Measurements from ENCODE around the gene SLC6A4. TPM values are rescaled to one million over a fixed set of nuclear protein-coding genes. Genes with fewer than 3 reads are reported as not detected.

SLC6A4 gene
- total RNA-seq, 2 experiments from 2014 or later: not detected

- POLR2A ChIA-PET: no interaction called here
Measured at GRCh38 chr17:30251931-30252330, 16.4 kb upstream of the SLC6A4 start.

GRCh38 chr17:30249460-30249859, 14.0 kb upstream of the SLC6A4 start:
- peaks cover 47% of the 10 kb centered on the region for H3K36me3 Mint-ChIP-seq
- no peaks in the 10 kb centered on the region for H3K27me3 Mint-ChIP-seq
- CTCF ChIA-PET: interaction anchor here (1.3 kb wide), 2 partner anchors 125 to 145 kb away, joined by 3 to 4 read pairs; no protein-coding TSS in a partner anchor
- H3K4me3 Mint-ChIP-seq: no peak overlapping the region
- H3K9me3 Mint-ChIP-seq: no peaks in the 10 kb centered on the region
- H3K4me1 Mint-ChIP-seq (ENCODE audit: low read depth): no peaks in the 10 kb centered on the region
- intact Hi-C loops (cut with micrococcal nuclease): no loop called here
- POLR2A ChIA-PET: no interaction called here
- no peak for DNase-seq
- H3K27ac Mint-ChIP-seq: no peak overlapping the region

More at GRCh38 chr17:30251931-30252330, 16.4 kb upstream of the SLC6A4 start:
- no peaks in the 10 kb centered on the region for H3K4me1 Mint-ChIP-seq (ENCODE audit: low read depth)
- no peak overlapping the region for H3K4me3 Mint-ChIP-seq
- H3K9me3 Mint-ChIP-seq: no peaks in the 10 kb centered on the region
- peaks cover 48% of the 10 kb centered on the region for H3K36me3 Mint-ChIP-seq
- H3K27ac Mint-ChIP-seq: no peak overlapping the region
- DNase-seq: no peak
- H3K27me3 Mint-ChIP-seq: no peaks in the 10 kb centered on the region
- intact Hi-C loops (cut with micrococcal nuclease): no loop called here
- CTCF ChIA-PET: no interaction called here

- no peaks in the 10 kb centered on the region for H3K27me3 Mint-ChIP-seq
- no peaks in the 10 kb centered on the region for H3K4me1 Mint-ChIP-seq (ENCODE audit: low read depth)
- ChIA-PET POLR2A (no interaction called here), CTCF (interaction anchor here (1.3 kb wide), 2 partner anchors 124 to 144 kb away, joined by 3 to 4 read pairs; no protein-coding TSS in a partner anchor)
- no peak overlapping the region for H3K4me3 Mint-ChIP-seq
- H3K9me3 Mint-ChIP-seq: no peaks in the 10 kb centered on the region
- no peak overlapping the region for H3K27ac Mint-ChIP-seq
- intact Hi-C loops (cut with micrococcal nuclease): no loop called here
- H3K36me3 Mint-ChIP-seq: peaks cover 46% of the 10 kb centered on the region
- no peak for DNase-seq
Measured at GRCh38 chr17:30248786-30249185, 13.3 kb upstream of the SLC6A4 start.

- intact Hi-C loops (cut with micrococcal nuclease): no loop called here
- ChIA-PET POLR2A (no interaction called here), CTCF (interaction anchor here (0.7 to 2.5 kb wide), 4 partner anchors 10 to 142 kb away, joined by 3 to 8 read pairs (median 4); no protein-coding TSS in a partner anchor)
- no peak overlapping the region for H3K27ac Mint-ChIP-seq
- H3K9me3 Mint-ChIP-seq: no peaks in the 10 kb centered on the region
- H3K27me3 Mint-ChIP-seq: no peaks in the 10 kb centered on the region
- H3K4me1 Mint-ChIP-seq (ENCODE audit: low read depth): no peaks in the 10 kb centered on the region
- no peak for DNase-seq
- peaks cover 37% of the 10 kb centered on the region for H3K36me3 Mint-ChIP-seq
- no peak overlapping the region for H3K4me3 Mint-ChIP-seq
Measured at GRCh38 chr17:30246460-30246859, 11.0 kb upstream of the SLC6A4 start.

GRCh38 chr17:30244853-30245385, 9.4 kb upstream of the SLC6A4 start:
- Mint-ChIP-seq H3K9me3 (no peaks in the 10 kb centered on the region), H3K4me1 (ENCODE audit: low read depth) (no peaks in the 10 kb centered on the region), H3K4me3 (no peak overlapping the region), H3K36me3 (peaks cover 30% of the 10 kb centered on the region), H3K27me3 (no peaks in the 10 kb centered on the region), H3K27ac (no peak overlapping the region)
- DNase-seq: no peak
- ChIA-PET POLR2A (no interaction called here), CTCF (interaction anchor here (1.5 to 2.5 kb wide), 3 partner anchors 9 to 140 kb away, joined by 5 to 9 read pairs (median 8); no protein-coding TSS in a partner anchor)
- intact Hi-C loops (cut with micrococcal nuclease): no loop called here

GRCh38 chr17:30243568-30243967, 8.1 kb upstream of the SLC6A4 start:
- ChIA-PET CTCF (no interaction called here), POLR2A (no interaction called here)
- no peaks in the 10 kb centered on the region for H3K9me3 Mint-ChIP-seq
- no peak for DNase-seq
- peaks cover 7% of the 10 kb centered on the region for H3K27me3 Mint-ChIP-seq
- no peak overlapping the region for H3K27ac Mint-ChIP-seq
- no peaks in the 10 kb centered on the region for H3K4me1 Mint-ChIP-seq (ENCODE audit: low read depth)
- intact Hi-C loops (cut with micrococcal nuclease): no loop called here
- no peak overlapping the region for H3K4me3 Mint-ChIP-seq
- H3K36me3 Mint-ChIP-seq: peaks cover 19% of the 10 kb centered on the region

GRCh38 chr17:30243002-30243401, 7.5 kb upstream of the SLC6A4 start:
- peaks cover 13% of the 10 kb centered on the region for H3K27me3 Mint-ChIP-seq
- H3K36me3 Mint-ChIP-seq: peaks cover 13% of the 10 kb centered on the region
- intact Hi-C loops (cut with micrococcal nuclease): no loop called here
- H3K4me3 Mint-ChIP-seq: no peak overlapping the region
- ChIA-PET POLR2A (no interaction called here), CTCF (no interaction called here)
- peaks cover 3% of the 10 kb centered on the region for H3K4me1 Mint-ChIP-seq (ENCODE audit: low read depth)
- H3K9me3 Mint-ChIP-seq: no peaks in the 10 kb centered on the region
- no peak for DNase-seq
- H3K27ac Mint-ChIP-seq: no peak overlapping the region

- CTCF ChIA-PET: no interaction called here
- Mint-ChIP-seq H3K27ac (no peak overlapping the region), H3K9me3 (no peaks in the 10 kb centered on the region), H3K4me3 (no peak overlapping the region), H3K4me1 (ENCODE audit: low read depth) (peaks cover 8% of the 10 kb centered on the region), H3K36me3 (no peaks in the 10 kb centered on the region), H3K27me3 (peaks cover 28% of the 10 kb centered on the region)
- DNase-seq: no peak
- intact Hi-C loops (cut with micrococcal nuclease): no loop called here
- POLR2A ChIA-PET: no interaction called here
Measured at GRCh38 chr17:30241051-30241450, 5.6 kb upstream of the SLC6A4 start.

GRCh38 chr17:30240177-30240576, 4.7 kb upstream of the SLC6A4 start:
- no peak overlapping the region for H3K4me3 Mint-ChIP-seq
- no peaks in the 10 kb centered on the region for H3K9me3 Mint-ChIP-seq
- H3K36me3 Mint-ChIP-seq: no peaks in the 10 kb centered on the region
- peaks cover 30% of the 10 kb centered on the region for H3K27me3 Mint-ChIP-seq
- ChIA-PET POLR2A (interaction anchor here (0.6 kb wide), 1 partner anchor 596 kb away, joined by 4 read pairs; no protein-coding TSS in a partner anchor), CTCF (no interaction called here)
- intact Hi-C loops (cut with micrococcal nuclease): no loop called here
- no peak for DNase-seq
- H3K27ac Mint-ChIP-seq: no peak overlapping the region
- peaks cover 11% of the 10 kb centered on the region for H3K4me1 Mint-ChIP-seq (ENCODE audit: low read depth)

GRCh38 chr17:30239089-30239462, 3.6 kb upstream of the SLC6A4 start:
- Mint-ChIP-seq H3K4me1 (ENCODE audit: low read depth) (peaks cover 16% of the 10 kb centered on the region), H3K27ac (no peak overlapping the region), H3K9me3 (no peaks in the 10 kb centered on the region), H3K27me3 (peaks cover 39% of the 10 kb centered on the region), H3K36me3 (no peaks in the 10 kb centered on the region), H3K4me3 (no peak overlapping the region)
- ChIA-PET POLR2A (no interaction called here), CTCF (no interaction called here)
- intact Hi-C loops (cut with micrococcal nuclease): loop anchor here (5.0 to 10.0 kb wide), 3 partner anchors 96 to 137 kb away; partner anchors contain the start of gene TMIGD1
- DNase-seq: no peak

- no peak for DNase-seq
- Mint-ChIP-seq H3K27me3 (peaks cover 45% of the 10 kb centered on the region), H3K4me3 (no peak overlapping the region), H3K27ac (no peak overlapping the region), H3K9me3 (no peaks in the 10 kb centered on the region), H3K36me3 (no peaks in the 10 kb centered on the region), H3K4me1 (ENCODE audit: low read depth) (peaks cover 16% of the 10 kb centered on the region)
- ChIA-PET POLR2A (no interaction called here), CTCF (no interaction called here)
- intact Hi-C loops (cut with micrococcal nuclease): loop anchor here (5.0 to 10.0 kb wide), 3 partner anchors 96 to 136 kb away; partner anchors contain the start of gene TMIGD1
Measured at GRCh38 chr17:30238387-30239088, 3.0 kb upstream of the SLC6A4 start.

- no peak for DNase-seq
- Mint-ChIP-seq H3K27ac (no peak overlapping the region), H3K4me3 (no peak overlapping the region), H3K9me3 (no peaks in the 10 kb centered on the region), H3K4me1 (ENCODE audit: low read depth) (peaks cover 16% of the 10 kb centered on the region), H3K36me3 (no peaks in the 10 kb centered on the region), H3K27me3 (peaks cover 50% of the 10 kb centered on the region)
- CTCF ChIA-PET: interaction anchor here (3.6 kb wide), 3 partner anchors 98 to 133 kb away, joined by 17 to 20 read pairs (median 20); no protein-coding TSS in a partner anchor
- intact Hi-C loops (cut with micrococcal nuclease): loop anchor here (5.0 to 10.0 kb wide), 3 partner anchors 97 to 136 kb away; partner anchors contain the start of gene TMIGD1
- POLR2A ChIA-PET: no interaction called here
Measured at GRCh38 chr17:30238003-30238344, 2.5 kb upstream of the SLC6A4 start.
